Spleen (tissue), 11 donors: ENCODE data around the gene ZNF418. TPM values are rescaled to one million over a fixed set of nuclear protein-coding genes. Genes with fewer than 3 reads are reported as not detected.

Experiments used
- DNase-seq: peaks from one replicate; pipeline ENCODE4 v3.0.0-alpha.2; 2020
- H3K27ac ChIP-seq, 8 donors: fragments of 200-600 bp; sonication (generic) in 7 of 8; 1 replicate in 4 of 8; 2 replicates in 4 of 8; pipeline versions ENCODE4 v1.5.0 to v1.8.0; 2016 to 2021; ENCODE audit warnings: inconsistent platforms in 4 of 8, mild to moderate bottlenecking in 4 of 8, moderate library complexity in 1 of 8
- H3K27me3 ChIP-seq, 7 donors: fragments of 200-600 bp; sonication (generic) in 6 of 7; replicated peaks in 1 of 7; 1 replicate in 4 of 7; 2 replicates in 3 of 7; pipeline versions ENCODE4 v1.5.0 to v1.8.0; 2016 to 2021; ENCODE audit warnings: inconsistent platforms in 3 of 7, mild to moderate bottlenecking in 1 of 7
- H3K36me3 ChIP-seq, 6 donors: fragments of 200-600 bp; sonication (generic) in 5 of 6; 1 replicate in 4 of 6; 2 replicates in 2 of 6; pipeline versions ENCODE4 v1.5.0 to v1.8.0; 2016 to 2021; ENCODE audit warnings: inconsistent platforms in 2 of 6
- H3K4me1 ChIP-seq, 6 donors: fragments of 200-600 bp; sonication (generic) in 5 of 6; 1 replicate in 3 of 6; 2 replicates in 3 of 6; pipeline versions ENCODE4 v1.5.0 to v1.8.0; 2016 to 2021; ENCODE audit warnings: inconsistent platforms in 3 of 6
- H3K4me3 ChIP-seq, 8 donors: fragments of 200-600 bp; sonication (generic) in 7 of 8; 1 replicate in 4 of 8; 2 replicates in 4 of 8; pipeline versions ENCODE4 v1.5.0 to v1.8.0; 2016 to 2021; ENCODE audit warnings: inconsistent platforms in 4 of 8, mild to moderate bottlenecking in 4 of 8, moderate library complexity in 2 of 8
- H3K9me3 ChIP-seq, 8 donors: fragments of 200-600 bp; sonication (generic) in 7 of 8; 1 replicate in 4 of 8; 2 replicates in 4 of 8; pipeline versions ENCODE4 v1.5.0 to v1.8.0; 2016 to 2021; ENCODE audit warnings: inconsistent platforms in 4 of 8
- CTCF ChIP-seq, 11 experiments: fragments of 200-600 bp in 7 of 11; fragments of 450-650 bp in 4 of 11; sonication (generic) in 4 of 11; IDR thresholded peaks in 8 of 11; conservative IDR thresholded peaks in 3 of 11; 1 replicate in 7 of 11; 2 replicates in 4 of 11; pipeline versions ENCODE4 v1.4.0 to v1.8.0; 2016 to 2021; ENCODE audit warnings: antibody characterized with exemption in 11 of 11, inconsistent platforms in 4 of 11, mild to moderate bottlenecking in 1 of 11
- POLR2A ChIP-seq, 3 donors: fragments of 450-650 bp; IDR thresholded peaks; one replicate each; pipeline ENCODE4 v1.5.1; 2017; ENCODE audit warnings: antibody characterized with exemption in 3 of 3, mild to moderate bottlenecking in 1 of 3
- POLR2AphosphoS5 ChIP-seq, 3 donors: sonication (generic); formaldehyde crosslinking; IDR thresholded peaks; one replicate each; pipeline ENCODE4 v1.5.1; 2017; ENCODE audit warnings: antibody characterized with exemption in 3 of 3
- WGBS, 5 donors: extraction: QIAGEN DNeasy Blood & Tissue Kit in 3 of 5; methylation state at CpG; one replicate each; pipeline versions ENCODE4 v1.1.5 to v1.1.7; 2013 to 2018; 5-methylcytosine and 5-hydroxymethylcytosine counted together
- intact Hi-C: fragments of 100-400 bp; cut with DNase I; formaldehyde crosslinking; loops from one replicate; pipeline ENCODE4 v1.15.0; 2023; ENCODE audit warnings: low total_unique reads
- polyA plus RNA-seq, 3 donors: library from polyadenylated mRNA; stranded (reverse); fragments of 200-250 nt; gene quantifications; one replicate each; pipeline ENCODE4 v1.2.1, GENCODE V29; 2013
- total RNA-seq, 7 donors: library from RNA; depleted of rRNA in 3 of 7; stranded (reverse); fragments of >200 nt in 3 of 7; fragmentation: NEBNext Ultra II Directional in 4 of 7; extraction: Animal tissue kit (Norgen Biotek cat#: 25700) in 4 of 7; gene quantifications; one replicate each; pipeline versions ENCODE4 v1.1.0 to v1.2.1, GENCODE V29; 2016 to 2021
- donor health status: healthy with polysubstance abuse.
- donor health status: DM: no; HTN: no; CAD: no; lungs with moderate emphysema.
- donor health status: DM: no; HTN: no; CAD: no.
- donor health status: Bipolar disorder and iron deficiency.
- donor health status: healthy.
- donor health status: DM: no; HTN: no; CAD: no.
- donor health status: DM: yes; HTN: yes; CAD: no.

The ZNF418 gene
- total and polyA plus RNA-seq, 10 donors: 4.7 to 16.5 (median 10.1) TPM

DNA sequence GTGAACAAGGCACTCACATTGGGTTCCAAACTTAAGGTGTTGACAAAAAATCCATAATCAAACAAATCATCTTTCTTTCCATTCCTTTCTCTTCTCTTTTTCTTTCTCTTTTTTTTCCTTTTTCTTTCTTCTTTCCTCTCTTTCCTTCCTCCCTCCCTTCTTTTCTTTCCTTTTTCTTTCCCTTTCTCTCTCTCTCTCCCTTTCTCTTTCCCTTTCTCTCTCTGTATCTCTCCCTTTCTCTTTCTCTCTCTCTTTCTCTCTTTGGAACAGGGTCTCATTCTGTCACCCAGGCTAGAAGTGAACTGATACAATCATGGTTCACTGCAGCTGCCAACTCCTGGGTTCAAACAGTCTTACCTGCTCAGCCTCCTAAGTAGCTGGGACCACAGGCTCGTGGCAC, 26.6 kb upstream of the ZNF418 start:
- H3K4me3 ChIP-seq: no peak overlapping the region
- WGBS, 5 donors: 77 to 93% (median 85%) methylated on average over 1 of the region's 1 CpG
- DNase-seq: no peak
- no peak overlapping the region for H3K27ac ChIP-seq
- peaks cover 7 to 100% (median 100%) of the 10 kb centered on the region in 8 donors for H3K9me3 ChIP-seq
- no peaks in the 10 kb centered on the region for H3K27me3 ChIP-seq
- no peaks in the 10 kb centered on the region for H3K4me1 ChIP-seq
- H3K36me3 ChIP-seq: peaks cover 0 to 38% (median 2%) of the 10 kb centered on the region in 6 donors
- TF ChIP-seq CTCF (IDR thresholded peaks at IDR 0.05 in 8 of 11, conservative IDR thresholded peaks at IDR 0.05 in 3 of 11) (no peak), POLR2A (IDR thresholded peaks at IDR 0.05) (no peak), POLR2AphosphoS5 (IDR thresholded peaks at IDR 0.05) (no peak)
- intact Hi-C loops: no loop called here

DNA sequence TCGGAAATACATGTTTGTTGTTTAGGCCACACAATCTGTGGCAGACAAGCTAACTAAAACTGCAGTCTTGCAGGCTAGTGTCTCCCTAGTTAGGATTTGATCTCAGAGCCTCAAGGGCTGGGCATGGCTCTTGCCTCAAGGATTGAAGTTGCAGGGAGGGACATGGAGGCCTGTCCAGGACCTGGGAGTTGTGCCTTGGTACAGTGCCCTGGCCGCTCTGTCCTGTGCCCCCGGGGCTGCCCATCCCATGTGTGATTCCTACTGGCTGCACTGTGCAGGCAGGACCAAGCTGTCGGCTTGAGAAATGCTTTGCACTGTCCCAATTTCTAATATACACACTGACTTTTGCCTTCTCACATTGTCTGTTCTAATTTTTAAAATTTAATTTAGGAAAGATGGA, 19.8 kb upstream of the ZNF418 start:
- TF ChIP-seq CTCF (IDR thresholded peaks at IDR 0.05 in 8 of 11, conservative IDR thresholded peaks at IDR 0.05 in 3 of 11) (no peak), POLR2AphosphoS5 (IDR thresholded peaks at IDR 0.05) (no peak), POLR2A (IDR thresholded peaks at IDR 0.05) (no peak)
- no peak for DNase-seq
- WGBS, 5 donors: 84 to 94% (median 88%) methylated on average over 4 of the region's 4 CpGs

DNA sequence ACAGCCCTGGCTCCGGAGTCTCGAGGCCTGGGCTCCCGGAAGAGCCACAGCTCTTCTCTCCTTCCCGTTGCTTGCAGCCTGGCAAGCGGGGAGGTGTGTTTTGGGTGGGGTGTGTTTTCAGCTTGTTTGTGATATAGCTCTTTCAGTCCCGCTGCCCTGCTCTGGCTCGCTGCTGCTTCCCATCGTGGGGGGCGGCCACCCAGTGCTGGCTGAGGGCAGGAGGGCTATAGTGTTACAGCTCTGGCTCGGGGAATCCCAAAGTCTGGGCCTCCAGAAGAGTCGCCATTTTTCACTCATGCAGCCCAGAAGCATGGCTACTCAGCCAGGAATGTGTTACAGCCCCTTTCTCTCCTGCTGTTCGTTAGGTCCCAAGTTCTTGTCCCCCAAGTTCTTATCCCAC, 14.5 kb upstream of the ZNF418 start:
- intact Hi-C loops: no loop called here

More for the DNA sequence above, 19.8 kb upstream of the ZNF418 start:
- Histone ChIP-seq H3K36me3 (peaks cover 0 to 5% (median 0%) of the 10 kb centered on the region in 6 donors), H3K27me3 (peaks cover 0 to 3% (median 0%) of the 10 kb centered on the region in 7 donors), H3K4me3 (no peak overlapping the region), H3K27ac (no peak overlapping the region), H3K4me1 (no peaks in the 10 kb centered on the region), H3K9me3 (peaks cover 0 to 100% (median 91%) of the 10 kb centered on the region in 8 donors)
- intact Hi-C loops: no loop called here

DNA sequence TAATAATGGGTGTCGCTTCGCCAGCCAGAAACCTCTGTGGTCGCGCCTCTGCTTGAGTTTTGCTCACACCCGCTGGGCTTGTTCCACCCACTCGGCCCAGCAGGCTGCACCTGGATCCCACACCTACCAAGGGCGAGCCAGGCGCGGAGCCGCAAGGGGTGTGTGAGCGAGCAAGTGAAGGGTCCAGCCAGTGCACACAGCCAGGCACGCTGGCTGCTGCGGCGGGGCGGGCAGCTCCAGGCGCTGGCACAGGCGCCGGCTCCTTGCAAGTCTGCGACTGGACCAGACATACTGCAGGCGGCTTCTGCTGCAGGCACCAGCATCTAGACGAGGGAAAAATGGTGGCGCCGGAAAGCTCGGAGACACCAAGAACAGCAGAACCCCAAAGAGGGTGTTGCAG, 14.1 kb upstream of the ZNF418 start:
- Histone ChIP-seq H3K9me3 (peaks cover 0 to 86% (median 67%) of the 10 kb centered on the region in 8 donors), H3K4me3 (no peak overlapping the region), H3K27me3 (no peaks in the 10 kb centered on the region), H3K4me1 (peaks cover 7 to 29% (median 14%) of the 10 kb centered on the region in 6 donors), H3K36me3 (peaks cover 0 to 17% (median 4%) of the 10 kb centered on the region in 6 donors), H3K27ac (no peak overlapping the region)
- no peak for DNase-seq
- intact Hi-C loops: no loop called here
- no peak for TF ChIP-seq POLR2A (IDR thresholded peaks at IDR 0.05)
- no peak for TF ChIP-seq CTCF (IDR thresholded peaks at IDR 0.05 in 8 of 11, conservative IDR thresholded peaks at IDR 0.05 in 3 of 11)
- TF ChIP-seq POLR2AphosphoS5 (IDR thresholded peaks at IDR 0.05): no peak
- WGBS, 5 donors: 92 to 95% (median 94%) methylated on average over 23 to 24 of the region's 24 CpGs

More for the DNA sequence above, 14.5 kb upstream of the ZNF418 start:
- H3K9me3 ChIP-seq: peaks cover 0 to 86% (median 66%) of the 10 kb centered on the region in 8 donors
- TF ChIP-seq POLR2A (IDR thresholded peaks at IDR 0.05): no peak
- TF ChIP-seq CTCF (IDR thresholded peaks at IDR 0.05 in 8 of 11, conservative IDR thresholded peaks at IDR 0.05 in 3 of 11): no peak
- no peak for TF ChIP-seq POLR2AphosphoS5 (IDR thresholded peaks at IDR 0.05)
- H3K27me3 ChIP-seq: no peaks in the 10 kb centered on the region
- no peak overlapping the region for H3K27ac ChIP-seq
- no peak overlapping the region for H3K4me3 ChIP-seq
- peaks cover 7 to 29% (median 14%) of the 10 kb centered on the region in 6 donors for H3K4me1 ChIP-seq
- DNase-seq: no peak
- 87 to 95% (median 90%) methylated on average over 7 to 12 of the region's 12 CpGs for WGBS, 5 donors
- H3K36me3 ChIP-seq: peaks cover 0 to 13% (median 2%) of the 10 kb centered on the region in 6 donors
